HepG2 (cell line): ENCODE data around the gene SRCAP. TPM values are rescaled to one million over a fixed set of nuclear protein-coding genes. Genes with fewer than 3 reads are reported as not detected.

Experiments used
- CREB1 ChIP-seq, 2 experiments: fragments of 450-650 bp in 1 of 2; IDR thresholded peaks; 2 replicates each; pipeline ENCODE4 v1.6.1; 2016 to 2017; ENCODE audit warnings: control low read depth in 1 of 2, mild to moderate bottlenecking in 1 of 2, missing compliant biosample characterization in 1 of 2, missing genetic modification characterization in 1 of 2
- DRAP1 ChIP-seq: IDR thresholded peaks from 2 replicates; pipeline ENCODE4 v1.6.1; 2016; ENCODE audit warnings: missing genetic modification reagents, missing compliant biosample characterization
- EED ChIP-seq: sonication (generic); formaldehyde crosslinking; IDR thresholded peaks from 2 replicates; pipeline ENCODE4 v1.5.0; 2020; ENCODE audit warnings: mild to moderate bottlenecking, missing genetic modification reagents
- FOSL2 ChIP-seq: sonication (generic); formaldehyde crosslinking; IDR thresholded peaks from 2 replicates; pipeline ENCODE4 v1.4.0; 2020; ENCODE audit warnings: missing genetic modification reagents
- HMGXB3 ChIP-seq: sonication (generic); formaldehyde crosslinking; IDR thresholded peaks from 2 replicates; pipeline ENCODE4 v1.4.0; 2020; ENCODE audit warnings: missing genetic modification reagents, borderline replicate concordance
- NCOA2 ChIP-seq: sonication (generic); formaldehyde crosslinking; IDR thresholded peaks from 2 replicates; pipeline ENCODE4 v1.8.0; 2022; ENCODE audit warnings: inconsistent platforms
- NKX3-1 ChIP-seq: sonication (generic); formaldehyde crosslinking; IDR thresholded peaks from 2 replicates; pipeline ENCODE4 v1.5.0; 2020; ENCODE audit warnings: missing genetic modification reagents
- PAX8 ChIP-seq: sonication (generic); formaldehyde crosslinking; IDR thresholded peaks from 2 replicates; pipeline ENCODE4 v1.8.0; 2022; ENCODE audit warnings: mild to moderate bottlenecking, missing genetic modification reagents, borderline replicate concordance
- PHB2 ChIP-seq: fragments of 450-650 bp; IDR thresholded peaks from 2 replicates; pipeline ENCODE4 v1.6.1; 2018; ENCODE audit not compliant: partially characterized antibody
- PHF8 ChIP-seq: sonication (generic); formaldehyde crosslinking; IDR thresholded peaks from 2 replicates; pipeline ENCODE4 v1.5.0; 2020; ENCODE audit warnings: missing genetic modification reagents
- RFXANK ChIP-seq: IDR thresholded peaks from 2 replicates; pipeline ENCODE4 v1.6.1; 2016
- SIN3A ChIP-seq: IDR thresholded peaks from 2 replicates; pipeline ENCODE4 v1.6.1; 2011; ENCODE audit warnings: low read depth, mild to moderate bottlenecking, control low read depth, low read length, borderline replicate concordance
- SP2 ChIP-seq: sonication (generic); formaldehyde crosslinking; IDR thresholded peaks from 2 replicates; pipeline ENCODE4 v1.5.1; 2020; ENCODE audit warnings: mild to moderate bottlenecking, missing genetic modification reagents
- TARDBP ChIP-seq: sonication (generic); formaldehyde crosslinking; IDR thresholded peaks from 2 replicates; pipeline ENCODE4 v1.8.0; 2022; ENCODE audit warnings: mild to moderate bottlenecking, missing genetic modification reagents
- TBX3 ChIP-seq: fragments of 450-650 bp; IDR thresholded peaks from 2 replicates; pipeline ENCODE4 v1.6.1; 2017; ENCODE audit warnings: antibody characterized with exemption, mild to moderate bottlenecking, inconsistent platforms, borderline replicate concordance
- ZFX ChIP-seq: sonication (generic); formaldehyde crosslinking; IDR thresholded peaks from 2 replicates; pipeline ENCODE4 v1.4.0; 2020; ENCODE audit warnings: mild to moderate bottlenecking, low read depth, missing genetic modification reagents, moderate library complexity
- ZNF138 ChIP-seq: sonication (generic); formaldehyde crosslinking; IDR thresholded peaks from 2 replicates; pipeline ENCODE4 v1.5.0; 2020; ENCODE audit warnings: mild to moderate bottlenecking, low read depth, missing genetic modification reagents
- ZNF280B ChIP-seq: sonication (generic); formaldehyde crosslinking; IDR thresholded peaks from 2 replicates; pipeline ENCODE4 v1.5.0; 2020; ENCODE audit warnings: missing genetic modification reagents, mild to moderate bottlenecking, borderline replicate concordance
- ZNF501 ChIP-seq: sonication (generic); formaldehyde crosslinking; IDR thresholded peaks from 2 replicates; pipeline ENCODE4 v1.5.1; 2020; ENCODE audit warnings: mild to moderate bottlenecking, moderate library complexity, missing genetic modification reagents
- ZNF562 ChIP-seq: sonication (generic); formaldehyde crosslinking; IDR thresholded peaks from 2 replicates; pipeline ENCODE4 v1.8.0; 2022; ENCODE audit warnings: missing genetic modification reagents, borderline replicate concordance
- ZNF724P ChIP-seq: sonication (generic); formaldehyde crosslinking; IDR thresholded peaks from 2 replicates; pipeline ENCODE4 v1.8.0; 2022; ENCODE audit warnings: missing genetic modification reagents, borderline replicate concordance
- ZNF784 ChIP-seq: sonication (generic); formaldehyde crosslinking; IDR thresholded peaks from 2 replicates; pipeline ENCODE4 v1.5.1; 2020; ENCODE audit warnings: missing genetic modification reagents, mild to moderate bottlenecking, borderline replicate concordance
- polyA plus RNA-seq, 8 experiments: library from polyadenylated mRNA; depleted of rRNA in 3 of 8; stranded (reverse) in 7 of 8; unstranded in 1 of 8; fragments of >200 nt; fragmentation: Illumina TruSeq in 4 of 8; extraction: Trizol in 4 of 8; gene quantifications; 2 replicates each; pipeline versions ENCODE4 v1.2.1 to v1.2.3, GENCODE V29; 2011 to 2016; ENCODE audit warnings: low read depth in 4 of 8, missing spikeins in 1 of 8, mixed read lengths in 1 of 8; ENCODE audit not compliant: insufficient read depth in 1 of 8
- total RNA-seq, 5 experiments: library from RNA; depleted of rRNA; stranded (reverse); fragments of >200 nt; fragmentation: Illumina TruSeq; extraction: Trizol; gene quantifications; 2 replicates each; pipeline ENCODE4 v1.2.3, GENCODE V29; 2016; ENCODE audit warnings: low read depth in 1 of 5

Gene SRCAP
- total and polyA plus RNA-seq, 2 of the 13 experiments (the other 11 are each of a cell fraction or from before 2014, with no cell fraction given) = 4.9 to 9.0 TPM

- TF ChIP-seq ZNF562 (CRISPR knock-in tag) = no peak
- peak; percentile 54 for TF ChIP-seq PHF8 (CRISPR knock-in tag)
- peak; percentile 80; the same call in 1 of the 2 replicates for TF ChIP-seq PAX8
- TF ChIP-seq ZNF501 (CRISPR knock-in tag) = peak; percentile 86
- TF ChIP-seq HMGXB3 = peak; percentile 84
- TF ChIP-seq ZNF784 (CRISPR knock-in tag) = peak; percentile 53; the same call in 1 of the 2 replicates
- TF ChIP-seq SIN3A = peak; percentile 98
- TF ChIP-seq RFXANK = peak; percentile 91; the same call in 1 of the 2 replicates
- TF ChIP-seq ZFX (CRISPR knock-in tag) = peak; percentile 51
- TF ChIP-seq ZNF280B (CRISPR knock-in tag) = no peak; the same call in 1 of the 2 replicates
- 0 out of 2 replicates have a peak, but pooled peaks have one; percentile 6 for TF ChIP-seq TBX3
- no peak for TF ChIP-seq FOSL2 (CRISPR knock-in tag)
- TF ChIP-seq ZNF724P (CRISPR knock-in tag) = peak; percentile 30; the same call in 1 of the 2 replicates
- TF ChIP-seq DRAP1 (CRISPR knock-in tag) = peak; percentile 94
- peak; percentile 79; the same call in 1 of the 2 replicates for TF ChIP-seq ZNF138
- no peak for TF ChIP-seq PHB2
- 0 out of 2 replicates have a peak, but pooled peaks have one; percentile 44 for TF ChIP-seq NKX3-1 (CRISPR knock-in tag)
- TF ChIP-seq NCOA2 = peak; percentile 42; the same call in 1 of the 2 replicates
- TF ChIP-seq SP2 (CRISPR knock-in tag) = peak; percentile 81
- TF ChIP-seq TARDBP (CRISPR knock-in tag) = peak; percentile 74
- peak; percentile 83 for TF ChIP-seq CREB1 (IDR thresholded peaks at IDR 0.05)
- peak; percentile 29; the same call in 1 of the 2 replicates for TF ChIP-seq CREB1 (CRISPR knock-in tag; IDR thresholded peaks at IDR 0.05)
- peak; percentile 79; the same call in 1 of the 2 replicates for TF ChIP-seq EED (CRISPR knock-in tag)
These were observed 49.0 kb downstream of the SRCAP start, which contains the start of gene PHKG2 (continued) for GRCh38 chr16:30747799-30748633.
